CD4-positive, alpha-beta memory T cell (primary cell): ENCODE results near the gene LRRC8C. TPM values are rescaled to one million over a fixed set of nuclear protein-coding genes. Genes with fewer than 3 reads are reported as not detected.
A peak's percentile ranks its signal among the peaks of the same experiment; 100 is the strongest.

Experiments
- CTCF ChIA-PET: fragments of 350-600 bp; sonication (Branson Sonifier 250); formaldehyde crosslinking; loops from one replicate; lab custom pipeline; 2021; ENCODE audit warnings: inconsistent platforms; ENCODE audit not compliant: partially characterized antibody; lab: Charles Lee
- POLR2A ChIA-PET: fragments of 350-600 bp; sonication (Branson Sonifier 250); formaldehyde crosslinking; loops from one replicate; lab custom pipeline; 2021; ENCODE audit not compliant: partially characterized antibody; lab: Charles Lee
- DNase-seq, 5 donors: peaks; one replicate each; pipeline versions ENCODE4 v3.0.0 to v3.0.0-alpha.2; 2020 to 2022; ENCODE audit warnings: mixed read lengths in 1 of 5
- H3K27ac ChIP-seq: one replicate; pipeline ENCODE4 v1.7.0; 2013; ENCODE audit warnings: low read depth, low read length
- H3K27me3 ChIP-seq: 2 replicates; pipeline ENCODE4 v1.7.0; 2013; ENCODE audit warnings: mild to moderate bottlenecking, low read length, moderate library complexity; ENCODE audit not compliant: insufficient read depth
- H3K36me3 ChIP-seq: 2 replicates; pipeline ENCODE4 v1.7.0; 2013; ENCODE audit warnings: mild to moderate bottlenecking, low read length, moderate library complexity; ENCODE audit not compliant: insufficient read depth
- H3K4me1 ChIP-seq: 2 replicates; pipeline ENCODE4 v1.7.0; 2013; ENCODE audit warnings: mild to moderate bottlenecking, low read length, moderate library complexity; ENCODE audit not compliant: insufficient read depth
- H3K4me3 ChIP-seq, 2 donors: one replicate each; pipeline ENCODE4 v1.7.0; 2013; ENCODE audit warnings: low read length in 2 of 2, mild to moderate bottlenecking in 1 of 2
- H3K9me3 ChIP-seq, 2 donors: one replicate each; pipeline ENCODE4 v1.7.0; 2013; ENCODE audit warnings: low read length in 2 of 2, control low read depth in 1 of 2; ENCODE audit not compliant: control insufficient read depth in 1 of 2
- H3K27ac Mint-ChIP-seq, 7 donors: one replicate each; pipeline ENCODE4 v1.8.0; 2020 to 2021; ENCODE audit warnings: mixed read lengths in 7 of 7, mild to moderate bottlenecking in 6 of 7, inconsistent platforms in 3 of 7, moderate library complexity in 3 of 7
- H3K27me3 Mint-ChIP-seq, 2 donors: one replicate each; pipeline ENCODE4 v1.8.0; 2020 to 2021; ENCODE audit warnings: mixed read lengths in 2 of 2
- H3K36me3 Mint-ChIP-seq, 2 donors: one replicate each; pipeline ENCODE4 v1.8.0; 2020 to 2021; ENCODE audit warnings: mixed read lengths in 2 of 2, inconsistent platforms in 1 of 2, mild to moderate bottlenecking in 1 of 2
- H3K4me1 Mint-ChIP-seq, 4 donors: one replicate each; pipeline ENCODE4 v1.8.0; 2020 to 2021; ENCODE audit warnings: mixed read lengths in 4 of 4, mild to moderate bottlenecking in 1 of 4
- H3K4me3 Mint-ChIP-seq, 8 donors: one replicate each; pipeline ENCODE4 v1.8.0; 2020 to 2021; ENCODE audit warnings: mixed read lengths in 8 of 8, mild to moderate bottlenecking in 7 of 8, moderate library complexity in 6 of 8, inconsistent platforms in 3 of 8
- H3K9me3 Mint-ChIP-seq, 8 donors: one replicate each; pipeline ENCODE4 v1.8.0; 2020 to 2021; ENCODE audit warnings: mixed read lengths in 8 of 8, mild to moderate bottlenecking in 5 of 8, inconsistent platforms in 3 of 8, moderate library complexity in 1 of 8
- intact Hi-C: fragments of 100-400 bp; cut with micrococcal nuclease; formaldehyde crosslinking; loops from one replicate; pipeline ENCODE4 v1.15.1; 2023
- polyA plus RNA-seq, 2 donors: library from polyadenylated mRNA; unstranded; fragments of 300-500 nt; fragmentation: Illumina TruSeq; gene quantifications; one replicate each; pipeline ENCODE4 v1.2.3, GENCODE V29; 2021
- total RNA-seq, 2 experiments: library from RNA; stranded (reverse); gene quantifications; one replicate each; pipeline ENCODE4 v1.2.3, GENCODE V29; 2021

Gene LRRC8C
- total and polyA plus RNA-seq, 4 experiments from 2014 or later: 21.2 to 57.1 (median 43.4) TPM

DNA sequence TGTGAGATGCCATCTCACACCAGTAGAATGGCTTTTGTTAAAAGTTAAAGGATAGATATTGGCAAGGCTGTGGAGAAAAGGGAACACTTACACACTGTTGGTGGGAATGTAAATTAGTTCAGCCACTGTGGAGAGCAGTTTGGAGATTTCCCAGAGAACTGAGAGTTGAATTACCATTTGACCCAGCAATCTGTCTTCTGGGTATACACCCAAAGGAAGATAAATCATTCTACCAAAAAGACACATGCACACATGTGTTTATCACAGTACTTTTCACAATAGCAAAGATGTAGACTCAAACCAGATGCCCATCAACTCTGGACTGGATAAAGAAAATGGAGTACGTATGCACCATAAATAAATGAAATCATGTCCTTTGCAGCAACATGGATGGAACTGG lies 99.3 kb downstream of the LRRC8C start:
- ChIA-PET POLR2A (interaction anchor here (1.1 kb wide), 1 partner anchor 9 kb away, joined by 4 read pairs; no protein-coding TSS in a partner anchor), CTCF (interaction anchor here (2.0 kb wide), 1 partner anchor 31 kb away, joined by 5 read pairs; no protein-coding TSS in a partner anchor)
- peaks cover 19% of the 10 kb centered on the region for H3K4me1 ChIP-seq
- H3K36me3 ChIP-seq: no peaks in the 10 kb centered on the region
- intact Hi-C loops: loop anchor here (2.0 kb wide), 1 partner anchor 13 kb away; no protein-coding TSS in a partner anchor
- H3K27me3 ChIP-seq: no peaks in the 10 kb centered on the region
- no peak overlapping the region for H3K27ac ChIP-seq
- H3K9me3 ChIP-seq: no peaks in the 10 kb centered on the region
- no peak overlapping the region for H3K4me3 Mint-ChIP-seq
- H3K27ac Mint-ChIP-seq: peak overlapping the region in 2 of 7 donors; percentile 35 to 56
- no peak overlapping the region for H3K4me3 ChIP-seq
- H3K9me3 Mint-ChIP-seq: peaks cover 0 to 3% (median 0%) of the 10 kb centered on the region in 8 donors
- H3K27me3 Mint-ChIP-seq: no peaks in the 10 kb centered on the region
- DNase-seq: no peak
- H3K36me3 Mint-ChIP-seq: peaks cover 3 to 15% of the 10 kb centered on the region in 2 donors
- peaks cover 25 to 50% (median 40%) of the 10 kb centered on the region in 4 donors for H3K4me1 Mint-ChIP-seq

- Mint-ChIP-seq H3K36me3 (peaks cover 3 to 15% of the 10 kb centered on the region in 2 donors), H3K9me3 (peaks cover 0 to 3% (median 0%) of the 10 kb centered on the region in 8 donors), H3K4me1 (peaks cover 22 to 45% (median 36%) of the 10 kb centered on the region in 4 donors), H3K27ac (peak overlapping the region in 1 of 7 donors; percentile 56), H3K4me3 (no peak overlapping the region), H3K27me3 (no peaks in the 10 kb centered on the region)
- CTCF ChIA-PET: no interaction called here
- intact Hi-C loops: loop anchor here (2.0 kb wide), 1 partner anchor 14 kb away; no protein-coding TSS in a partner anchor
- H3K4me1 ChIP-seq: peaks cover 19% of the 10 kb centered on the region
- no peak overlapping the region for H3K4me3 ChIP-seq
- H3K9me3 ChIP-seq: no peaks in the 10 kb centered on the region
- POLR2A ChIA-PET: interaction anchor here (1.1 to 1.5 kb wide), 3 partner anchors 9 to 124 kb away, joined by 3 to 4 read pairs (median 4); no protein-coding TSS in a partner anchor
- no peak overlapping the region for H3K27ac ChIP-seq
- H3K36me3 ChIP-seq: no peaks in the 10 kb centered on the region
- H3K27me3 ChIP-seq: no peaks in the 10 kb centered on the region
- DNase-seq: no peak
Observed at GRCh38 chr1:89732643-89733222, 99.8 kb downstream of the LRRC8C start.

GRCh38 chr1:89733748-89734147 lies 100.8 kb downstream of the LRRC8C start:
- peaks cover 18% of the 10 kb centered on the region for H3K4me1 ChIP-seq
- H3K9me3 Mint-ChIP-seq: no peaks in the 10 kb centered on the region
- no peaks in the 10 kb centered on the region for H3K9me3 ChIP-seq
- no peak for DNase-seq
- no peaks in the 10 kb centered on the region for H3K36me3 ChIP-seq
- H3K27ac Mint-ChIP-seq: no peak overlapping the region
- peaks cover 20 to 43% (median 32%) of the 10 kb centered on the region in 4 donors for H3K4me1 Mint-ChIP-seq
- ChIA-PET POLR2A (interaction anchor here (1.2 to 1.5 kb wide), 3 partner anchors 10 to 125 kb away, joined by 3 to 4 read pairs (median 4); no protein-coding TSS in a partner anchor), CTCF (no interaction called here)
- no peaks in the 10 kb centered on the region for H3K27me3 Mint-ChIP-seq
- H3K4me3 ChIP-seq: no peak overlapping the region
- intact Hi-C loops: loop anchor here (2.0 kb wide), 1 partner anchor 15 kb away; no protein-coding TSS in a partner anchor
- H3K4me3 Mint-ChIP-seq: no peak overlapping the region
- H3K27me3 ChIP-seq: no peaks in the 10 kb centered on the region
- no peak overlapping the region for H3K27ac ChIP-seq
- peaks cover 0 to 11% of the 10 kb centered on the region in 2 donors for H3K36me3 Mint-ChIP-seq

DNA sequence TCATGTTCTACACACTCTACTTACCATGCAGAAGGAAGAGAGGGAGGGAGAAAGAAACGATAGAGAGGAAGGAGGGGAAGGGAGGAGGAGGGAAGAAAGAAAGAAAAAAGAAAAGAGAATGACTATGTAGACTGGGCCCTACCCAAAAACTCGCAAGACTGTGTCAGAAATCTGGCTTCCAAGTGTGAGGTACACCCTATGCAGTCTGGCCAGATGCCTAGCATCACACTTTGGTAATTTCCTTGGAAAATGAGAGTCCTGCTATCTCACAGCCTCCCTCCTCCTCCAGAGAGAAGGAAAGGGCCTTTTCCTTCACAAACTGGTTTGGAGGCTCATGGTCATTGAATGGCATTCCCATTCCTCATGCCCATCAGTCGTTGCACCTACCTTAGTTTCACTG lies 101.5 kb downstream of the LRRC8C start:
- no peaks in the 10 kb centered on the region for H3K27me3 Mint-ChIP-seq
- CTCF ChIA-PET: no interaction called here
- H3K9me3 Mint-ChIP-seq: no peaks in the 10 kb centered on the region
- H3K4me3 Mint-ChIP-seq: no peak overlapping the region
- H3K4me1 Mint-ChIP-seq: peaks cover 26 to 45% (median 35%) of the 10 kb centered on the region in 4 donors
- Histone ChIP-seq H3K9me3 (no peaks in the 10 kb centered on the region), H3K27me3 (no peaks in the 10 kb centered on the region), H3K27ac (no peak overlapping the region), H3K4me1 (peaks cover 25% of the 10 kb centered on the region), H3K36me3 (no peaks in the 10 kb centered on the region), H3K4me3 (no peak overlapping the region)
- intact Hi-C loops: no loop called here
- POLR2A ChIA-PET: interaction anchor here (1.5 kb wide), 1 partner anchor 11 kb away, joined by 4 read pairs; no protein-coding TSS in a partner anchor
- peak overlapping the region in 3 of 7 donors; percentile 3 to 30 (median 18) for H3K27ac Mint-ChIP-seq
- peaks cover 0 to 11% of the 10 kb centered on the region in 2 donors for H3K36me3 Mint-ChIP-seq
- no peak for DNase-seq

DNA sequence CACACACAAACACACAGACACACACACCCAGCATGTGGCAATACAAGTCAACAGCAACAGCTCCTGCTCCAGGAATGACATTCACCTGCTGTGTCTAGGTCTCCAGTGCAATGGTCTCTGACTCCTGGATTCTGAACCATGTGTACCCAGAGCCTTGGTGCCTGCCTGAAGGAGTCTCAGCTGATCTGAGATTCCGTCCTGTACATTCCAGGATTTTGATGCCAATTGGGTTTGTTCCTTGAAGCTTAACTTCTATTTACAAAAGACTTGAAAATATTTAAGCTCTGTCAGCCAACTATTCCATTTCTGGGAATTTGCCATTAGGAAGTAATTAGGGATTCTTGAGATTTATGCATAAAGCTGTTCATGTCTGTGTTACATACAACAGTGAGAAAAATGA lies 102.6 kb downstream of the LRRC8C start:
- H3K36me3 Mint-ChIP-seq: peaks cover 4 to 13% of the 10 kb centered on the region in 2 donors
- ChIA-PET CTCF (no interaction called here), POLR2A (interaction anchor here (0.8 to 1.2 kb wide), 2 partner anchors 14 to 37 kb away, joined by 3 read pairs; no protein-coding TSS in a partner anchor)
- H3K36me3 ChIP-seq: no peaks in the 10 kb centered on the region
- H3K27ac Mint-ChIP-seq: no peak overlapping the region
- no peak overlapping the region for H3K4me3 Mint-ChIP-seq
- peaks cover 0 to 4% (median 0%) of the 10 kb centered on the region in 8 donors for H3K9me3 Mint-ChIP-seq
- DNase-seq: no peak
- H3K27me3 ChIP-seq: no peaks in the 10 kb centered on the region
- no peaks in the 10 kb centered on the region for H3K9me3 ChIP-seq
- peaks cover 35% of the 10 kb centered on the region for H3K4me1 ChIP-seq
- peaks cover 37 to 55% (median 45%) of the 10 kb centered on the region in 4 donors for H3K4me1 Mint-ChIP-seq
- no peak overlapping the region for H3K4me3 ChIP-seq
- no peaks in the 10 kb centered on the region for H3K27me3 Mint-ChIP-seq
- no peak overlapping the region for H3K27ac ChIP-seq
- intact Hi-C loops: no loop called here

DNA sequence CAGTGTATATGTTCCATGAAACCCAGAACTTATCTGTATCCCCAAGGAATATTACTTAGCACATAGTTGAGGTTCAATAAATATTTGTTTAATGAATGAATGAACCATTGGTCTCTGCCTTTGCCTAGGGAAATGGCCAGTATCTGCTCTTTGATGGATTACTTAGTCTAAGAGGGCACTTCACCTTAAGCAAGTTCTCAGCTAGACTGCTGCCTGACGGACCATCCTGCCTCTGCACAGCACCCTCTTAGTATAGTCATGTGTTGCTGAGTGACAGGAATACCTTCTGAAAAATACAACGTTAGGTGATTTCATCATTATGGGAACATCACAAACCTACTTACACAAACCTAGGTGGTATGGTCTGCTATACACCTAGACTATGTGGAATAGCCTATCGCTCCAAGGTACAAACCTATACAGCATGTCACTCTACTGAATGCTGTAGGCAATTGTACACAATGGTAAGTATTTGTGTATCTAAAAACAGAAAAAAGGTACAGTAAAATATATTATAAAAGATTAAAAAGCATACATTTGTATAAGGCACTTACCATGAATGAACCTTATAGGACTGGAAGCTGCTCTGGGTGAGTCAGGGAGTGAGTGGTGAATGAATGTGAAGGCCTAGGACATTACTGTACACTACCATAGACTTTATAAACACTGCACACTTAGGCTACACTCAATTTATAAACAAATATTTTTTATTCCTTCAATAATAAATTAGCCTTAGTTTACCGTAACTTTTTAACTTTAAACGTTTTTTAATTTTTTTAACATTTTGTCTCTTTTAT lies 104.2 kb downstream of the LRRC8C start:
- CTCF ChIA-PET: interaction anchor here (0.8 kb wide), 1 partner anchor 25 kb away, joined by 3 read pairs; no protein-coding TSS in a partner anchor
- no peaks in the 10 kb centered on the region for H3K27me3 Mint-ChIP-seq
- no peak overlapping the region for H3K4me3 Mint-ChIP-seq
- intact Hi-C loops: no loop called here
- no peaks in the 10 kb centered on the region for H3K36me3 ChIP-seq
- no peak for DNase-seq
- peaks cover 4 to 9% of the 10 kb centered on the region in 2 donors for H3K36me3 Mint-ChIP-seq
- no peak overlapping the region for H3K4me3 ChIP-seq
- POLR2A ChIA-PET: interaction anchor here (0.9 kb wide), 1 partner anchor 26 kb away, joined by 4 read pairs; no protein-coding TSS in a partner anchor
- peaks cover 51% of the 10 kb centered on the region for H3K4me1 ChIP-seq
- H3K9me3 Mint-ChIP-seq: peaks cover 0 to 4% (median 0%) of the 10 kb centered on the region in 8 donors
- H3K4me1 Mint-ChIP-seq: peaks cover 31 to 58% (median 45%) of the 10 kb centered on the region in 4 donors
- H3K27ac ChIP-seq: no peak overlapping the region
- no peaks in the 10 kb centered on the region for H3K9me3 ChIP-seq
- H3K27me3 ChIP-seq: no peaks in the 10 kb centered on the region
- peak overlapping the region in 1 of 7 donors; percentile 20 for H3K27ac Mint-ChIP-seq
